Esophagus muscularis mucosa (tissue), 3 donors: ENCODE data around the gene OTUD4.

Experiments
- POLR2A ChIP-seq: fragments of 450-650 bp; IDR thresholded peaks from one replicate; pipeline ENCODE4 v1.6.1; 2017; ENCODE audit warnings: antibody characterized with exemption, moderate library complexity, mild to moderate bottlenecking, low read depth
- TF ChIP-seq, protein P1 (sequence below), 3 experiments: fragments of 200-600 bp in 2 of 3; fragments of 450-650 bp in 1 of 3; sonication (generic) in 2 of 3; IDR thresholded peaks; one replicate each; pipeline ENCODE4 v1.5.1; 2017 to 2019; ENCODE audit warnings: antibody characterized with exemption in 3 of 3, mild to moderate bottlenecking in 2 of 3, moderate library complexity in 1 of 3

DNA sequence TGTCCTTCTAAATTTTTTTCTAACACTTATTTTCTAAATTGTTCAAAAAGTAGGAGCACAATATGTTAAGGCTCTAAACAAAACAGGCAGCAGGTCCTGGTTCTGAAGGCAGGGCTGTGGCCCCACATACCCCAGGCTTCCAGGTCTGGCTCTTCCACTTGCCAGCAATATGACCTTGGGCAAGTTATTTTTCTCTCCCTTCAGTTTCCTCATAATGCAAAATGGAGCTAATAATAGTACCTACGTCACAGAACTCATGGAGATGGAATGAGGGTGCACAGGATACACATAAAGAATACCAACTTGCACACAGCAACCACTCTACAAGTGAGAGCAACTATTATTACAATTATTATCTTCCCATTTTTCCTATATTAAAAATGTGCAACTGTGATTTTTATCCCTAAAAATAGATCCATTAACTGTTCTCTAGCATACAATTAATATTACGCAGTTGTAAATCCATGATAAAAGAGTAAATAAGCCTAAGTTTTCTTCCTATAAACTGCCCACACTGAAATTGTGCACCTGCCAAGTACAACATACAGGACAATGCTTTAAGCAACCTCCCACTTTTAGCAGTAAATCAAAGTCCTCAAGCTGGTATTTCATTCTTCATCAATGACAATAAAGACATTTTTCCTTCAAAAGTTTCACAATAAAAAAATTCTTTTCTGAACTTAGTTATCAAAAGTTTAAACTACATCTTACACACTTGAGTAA is 27.0 kb downstream of the OTUD4 start:
- TF ChIP-seq, protein P1, sequence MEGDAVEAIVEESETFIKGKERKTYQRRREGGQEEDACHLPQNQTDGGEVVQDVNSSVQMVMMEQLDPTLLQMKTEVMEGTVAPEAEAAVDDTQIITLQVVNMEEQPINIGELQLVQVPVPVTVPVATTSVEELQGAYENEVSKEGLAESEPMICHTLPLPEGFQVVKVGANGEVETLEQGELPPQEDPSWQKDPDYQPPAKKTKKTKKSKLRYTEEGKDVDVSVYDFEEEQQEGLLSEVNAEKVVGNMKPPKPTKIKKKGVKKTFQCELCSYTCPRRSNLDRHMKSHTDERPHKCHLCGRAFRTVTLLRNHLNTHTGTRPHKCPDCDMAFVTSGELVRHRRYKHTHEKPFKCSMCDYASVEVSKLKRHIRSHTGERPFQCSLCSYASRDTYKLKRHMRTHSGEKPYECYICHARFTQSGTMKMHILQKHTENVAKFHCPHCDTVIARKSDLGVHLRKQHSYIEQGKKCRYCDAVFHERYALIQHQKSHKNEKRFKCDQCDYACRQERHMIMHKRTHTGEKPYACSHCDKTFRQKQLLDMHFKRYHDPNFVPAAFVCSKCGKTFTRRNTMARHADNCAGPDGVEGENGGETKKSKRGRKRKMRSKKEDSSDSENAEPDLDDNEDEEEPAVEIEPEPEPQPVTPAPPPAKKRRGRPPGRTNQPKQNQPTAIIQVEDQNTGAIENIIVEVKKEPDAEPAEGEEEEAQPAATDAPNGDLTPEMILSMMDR (IDR thresholded peaks at IDR 0.05) = no peak
- TF ChIP-seq POLR2A = no peak
